HEK293 (cell line): ENCODE measurements around the gene DENND2A.

ENCODE experiments used
- CTCF ChIA-PET: fragments of 350-600 bp; formaldehyde crosslinking; extraction: SDS; loops from one replicate; lab custom pipeline; 2021; ENCODE audit warnings: antibody characterized with exemption; lab: Yijun Ruan, JAX
- POLR2A ChIA-PET: fragments of 300-600 bp; formaldehyde crosslinking; extraction: SDS; loops from one replicate; lab custom pipeline; 2020; ENCODE audit warnings: antibody characterized with exemption, inconsistent platforms; lab: Yijun Ruan, JAX
- H3K27ac ChIP-seq: fragments of 200-500 bp; sonication (Bioruptor generic); 2 replicates; pipeline ENCODE4 v1.5.1; 2014; ENCODE audit warnings: low read depth, low read length, control low read depth, inconsistent platforms; ENCODE audit errors: extremely low read depth
- H3K36me3 ChIP-seq, 2 experiments: fragments of 200-500 bp in 1 of 2; sonication (Bioruptor generic) in 1 of 2; 1 replicate in 1 of 2; 2 replicates in 1 of 2; pipeline ENCODE4 v1.5.1; 2014 to 2017; ENCODE audit warnings: inconsistent platforms in 2 of 2, low read length in 2 of 2; ENCODE audit not compliant: control insufficient read depth in 2 of 2, insufficient read depth in 1 of 2
- H3K4me1 ChIP-seq: fragments of 200-500 bp; sonication (Bioruptor generic); 2 replicates; pipeline ENCODE4 v1.5.1; 2014; ENCODE audit warnings: mild to moderate bottlenecking, low read length, inconsistent platforms; ENCODE audit not compliant: control insufficient read depth, insufficient read depth
- H3K4me3 ChIP-seq: 2 replicates; pipeline ENCODE4 v1.5.1; 2011; ENCODE audit warnings: low read depth, mild to moderate bottlenecking, control low read depth, low read length, moderate library complexity
- H3K9me3 ChIP-seq: fragments of 200-500 bp; sonication (Bioruptor generic); 2 replicates; pipeline ENCODE4 v1.5.1; 2014; ENCODE audit warnings: low read depth, low read length, inconsistent platforms; ENCODE audit not compliant: control insufficient read depth, insufficient read depth
- BCL11A ChIP-seq: fragments of 450-650 bp; formaldehyde crosslinking; IDR thresholded peaks from 2 replicates; pipeline ENCODE4 v1.5.1; 2016; ENCODE audit warnings: low read depth, missing biosample characterization, missing genetic modification characterization
- EGR2 ChIP-seq: fragments of 450-650 bp; formaldehyde crosslinking; IDR thresholded peaks from 2 replicates; pipeline ENCODE4 v1.5.1; 2016; ENCODE audit warnings: low read depth, missing biosample characterization, missing genetic modification characterization
- GLI2 ChIP-seq: fragments of 450-650 bp; formaldehyde crosslinking; IDR thresholded peaks from 2 replicates; pipeline ENCODE4; 2017; ENCODE audit warnings: missing biosample characterization, missing genetic modification characterization, low read depth, borderline replicate concordance
- SCRT2 ChIP-seq: fragments of 450-650 bp; formaldehyde crosslinking; IDR thresholded peaks from 2 replicates; pipeline ENCODE4 v1.5.1; 2016; ENCODE audit warnings: missing biosample characterization, missing genetic modification characterization
- TRIM28 ChIP-seq: IDR thresholded peaks from 2 replicates; pipeline ENCODE4 v1.6.1; 2011; ENCODE audit warnings: low read length, control low read depth, borderline replicate concordance
- ZNF248 ChIP-seq: fragments of 450-650 bp; formaldehyde crosslinking; IDR thresholded peaks from 2 replicates; pipeline ENCODE4 v1.5.1; 2017; ENCODE audit warnings: missing biosample characterization, missing genetic modification characterization
- ZNF341 ChIP-seq: fragments of 450-650 bp; formaldehyde crosslinking; IDR thresholded peaks from 2 replicates; pipeline ENCODE4; 2016; ENCODE audit warnings: low read depth, missing biosample characterization, missing genetic modification characterization
- ZNF391 ChIP-seq: fragments of 450-650 bp; formaldehyde crosslinking; IDR thresholded peaks from 2 replicates; pipeline ENCODE4 v1.5.1; 2016; ENCODE audit warnings: low read depth, missing biosample characterization, missing genetic modification characterization, borderline replicate concordance
- ZNF433 ChIP-seq: fragments of 450-650 bp; formaldehyde crosslinking; IDR thresholded peaks from 2 replicates; pipeline ENCODE4 v1.5.1; 2016; ENCODE audit warnings: missing biosample characterization, missing genetic modification characterization, low read depth
- ZNF473 ChIP-seq: fragments of 450-650 bp; formaldehyde crosslinking; IDR thresholded peaks from 2 replicates; pipeline ENCODE4 v1.5.1; 2017; ENCODE audit warnings: missing biosample characterization, missing genetic modification characterization
- ZNF548 ChIP-seq: fragments of 450-650 bp; formaldehyde crosslinking; IDR thresholded peaks from 2 replicates; pipeline ENCODE4 v1.5.1; 2016; ENCODE audit warnings: missing biosample characterization, missing genetic modification characterization
- ZNF596 ChIP-seq: fragments of 450-650 bp; IDR thresholded peaks from 2 replicates; pipeline ENCODE4 v1.5.0; 2018; ENCODE audit warnings: missing biosample characterization, mild to moderate bottlenecking, missing genetic modification characterization, moderate library complexity
- ZNF629 ChIP-seq: fragments of 450-650 bp; formaldehyde crosslinking; IDR thresholded peaks from 2 replicates; pipeline ENCODE4 v1.5.1; 2017; ENCODE audit warnings: missing biosample characterization, missing genetic modification characterization
- ZNF701 ChIP-seq: fragments of 450-650 bp; formaldehyde crosslinking; IDR thresholded peaks from 2 replicates; pipeline ENCODE4 v1.5.1; 2016; ENCODE audit warnings: missing biosample characterization, missing genetic modification characterization
- ZNF707 ChIP-seq: fragments of 450-650 bp; formaldehyde crosslinking; IDR thresholded peaks from 2 replicates; pipeline ENCODE4 v1.5.1; 2016; ENCODE audit warnings: missing biosample characterization, missing genetic modification characterization
- ZSCAN23 ChIP-seq: fragments of 450-650 bp; formaldehyde crosslinking; IDR thresholded peaks from 2 replicates; pipeline ENCODE4 v1.5.1; 2016; ENCODE audit warnings: missing biosample characterization, missing genetic modification characterization
- ZXDB ChIP-seq: fragments of 450-650 bp; formaldehyde crosslinking; IDR thresholded peaks from 2 replicates; pipeline ENCODE4 v1.5.1; 2016; ENCODE audit warnings: missing biosample characterization, missing genetic modification characterization
- TF ChIP-seq, protein P1 (sequence below): fragments of 450-650 bp; formaldehyde crosslinking; IDR thresholded peaks from 2 replicates; pipeline ENCODE4 v1.5.1; 2016; ENCODE audit warnings: missing biosample characterization, missing genetic modification characterization
- TF ChIP-seq, protein P2 (sequence below): fragments of 450-650 bp; formaldehyde crosslinking; IDR thresholded peaks from 2 replicates; pipeline ENCODE4 v1.5.1; 2016; ENCODE audit warnings: missing biosample characterization, missing genetic modification characterization, low read depth

DENND2A gene

DNA sequence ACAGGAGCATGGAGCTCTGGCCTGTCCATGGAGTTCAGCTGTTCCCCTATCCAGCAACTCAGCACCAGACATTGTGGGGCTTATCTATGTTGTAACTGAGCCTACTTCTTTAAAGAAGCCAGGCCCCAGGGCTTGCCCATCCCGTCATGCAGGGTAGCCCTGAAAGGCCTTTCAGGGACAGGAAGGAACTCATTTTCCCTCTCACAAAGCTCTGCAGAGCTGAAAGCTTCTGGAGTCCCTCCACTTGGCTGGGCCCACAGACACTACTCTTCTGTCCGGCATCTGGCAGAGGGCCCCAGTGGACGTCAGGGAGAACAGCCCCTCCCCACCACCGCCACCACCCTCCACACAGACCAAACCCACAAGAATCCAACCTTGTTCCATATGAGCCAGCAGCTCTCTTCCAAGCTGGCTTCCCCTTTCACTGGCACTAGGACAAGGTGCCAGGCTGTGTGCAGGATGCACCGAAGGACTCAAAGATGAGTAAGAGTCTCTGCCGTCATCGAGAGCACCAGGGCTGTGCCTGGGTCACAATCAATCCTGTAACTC, 33.1 kb downstream of the DENND2A start (continued):
- TF ChIP-seq GLI2 (tag by site-specific recombination) (no peak), ZNF629 (tag by site-specific recombination) (no peak)

DNA sequence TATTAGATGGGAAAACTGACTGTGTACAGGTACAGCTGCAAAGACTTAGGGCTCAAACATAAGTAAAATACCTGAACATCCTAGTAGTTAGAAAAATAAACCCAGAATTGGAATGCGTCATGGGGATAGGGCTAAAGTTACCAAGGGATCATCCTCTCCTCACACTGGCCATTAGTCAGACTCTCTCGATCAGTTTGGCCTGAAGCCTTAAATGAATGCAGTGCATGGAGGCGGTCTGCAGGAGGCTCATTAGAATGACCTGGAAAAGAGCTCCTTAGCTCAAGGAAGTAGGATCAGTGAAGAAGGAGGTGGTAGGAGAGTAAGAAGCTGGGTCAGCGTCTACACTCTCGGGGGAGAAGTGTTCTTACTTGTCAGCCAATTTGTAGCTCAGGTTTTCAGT, 35.3 kb downstream of the DENND2A start:
- no peaks in the 10 kb centered on the region for H3K4me1 ChIP-seq
- H3K9me3 ChIP-seq, result no peaks in the 10 kb centered on the region
- no peak overlapping the region for H3K4me3 ChIP-seq
- ChIA-PET CTCF (interaction anchor here (0.6 kb wide), 1 partner anchor 301 kb away, joined by 3 read pairs; no protein-coding TSS in a partner anchor), POLR2A (no interaction called here)
- no peak for TF ChIP-seq ZNF473 (tag by site-specific recombination)
- TF ChIP-seq ZNF596 (tag by site-specific recombination), result no peak
- no peak for TF ChIP-seq ZNF548 (tag by site-specific recombination)
- TF ChIP-seq, protein P1, sequence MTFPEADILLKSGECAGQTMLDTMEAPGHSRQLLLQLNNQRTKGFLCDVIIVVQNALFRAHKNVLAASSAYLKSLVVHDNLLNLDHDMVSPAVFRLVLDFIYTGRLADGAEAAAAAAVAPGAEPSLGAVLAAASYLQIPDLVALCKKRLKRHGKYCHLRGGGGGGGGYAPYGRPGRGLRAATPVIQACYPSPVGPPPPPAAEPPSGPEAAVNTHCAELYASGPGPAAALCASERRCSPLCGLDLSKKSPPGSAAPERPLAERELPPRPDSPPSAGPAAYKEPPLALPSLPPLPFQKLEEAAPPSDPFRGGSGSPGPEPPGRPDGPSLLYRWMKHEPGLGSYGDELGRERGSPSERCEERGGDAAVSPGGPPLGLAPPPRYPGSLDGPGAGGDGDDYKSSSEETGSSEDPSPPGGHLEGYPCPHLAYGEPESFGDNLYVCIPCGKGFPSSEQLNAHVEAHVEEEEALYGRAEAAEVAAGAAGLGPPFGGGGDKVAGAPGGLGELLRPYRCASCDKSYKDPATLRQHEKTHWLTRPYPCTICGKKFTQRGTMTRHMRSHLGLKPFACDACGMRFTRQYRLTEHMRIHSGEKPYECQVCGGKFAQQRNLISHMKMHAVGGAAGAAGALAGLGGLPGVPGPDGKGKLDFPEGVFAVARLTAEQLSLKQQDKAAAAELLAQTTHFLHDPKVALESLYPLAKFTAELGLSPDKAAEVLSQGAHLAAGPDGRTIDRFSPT (tag by site-specific recombination), result no peak
- TF ChIP-seq TRIM28, result no peak
- no peak for TF ChIP-seq ZXDB (tag by site-specific recombination)
- TF ChIP-seq, all 188 proteins: peak for 0
- Histone ChIP-seq H3K36me3 (peaks cover 0 to 6% of the 10 kb centered on the region in 2 experiments; a peak in 1 of 3 replicates), H3K27ac (no peak overlapping the region)

DNA sequence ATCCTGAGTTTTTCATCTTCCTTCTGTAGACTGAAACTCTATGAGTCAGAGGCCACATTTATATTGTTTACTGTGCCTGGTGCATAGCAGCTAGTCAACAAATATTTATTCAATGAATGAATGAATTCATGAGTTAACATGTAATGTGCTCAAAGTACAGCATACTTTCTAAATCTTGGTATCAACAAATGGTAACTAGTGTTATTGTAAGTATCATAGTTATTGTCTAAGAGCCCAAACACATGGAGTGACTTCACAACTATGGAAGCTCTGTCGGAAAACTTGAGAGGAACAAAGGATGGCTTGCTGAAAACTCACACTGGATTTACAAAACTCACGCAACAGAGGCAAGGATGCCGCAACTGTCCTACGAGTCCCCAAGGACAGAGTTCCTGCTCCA, 35.9 kb downstream of the DENND2A start:
- Histone ChIP-seq H3K4me1 (no peaks in the 10 kb centered on the region), H3K9me3 (no peaks in the 10 kb centered on the region), H3K27ac (no peak overlapping the region), H3K4me3 (no peak overlapping the region), H3K36me3 (peaks cover 0 to 6% of the 10 kb centered on the region in 2 experiments; a peak in 1 of 3 replicates)
- ChIA-PET POLR2A (no interaction called here), CTCF (no interaction called here)
- TF ChIP-seq ZNF248 (tag by site-specific recombination) (no peak), ZNF473 (tag by site-specific recombination) (no peak)

DNA sequence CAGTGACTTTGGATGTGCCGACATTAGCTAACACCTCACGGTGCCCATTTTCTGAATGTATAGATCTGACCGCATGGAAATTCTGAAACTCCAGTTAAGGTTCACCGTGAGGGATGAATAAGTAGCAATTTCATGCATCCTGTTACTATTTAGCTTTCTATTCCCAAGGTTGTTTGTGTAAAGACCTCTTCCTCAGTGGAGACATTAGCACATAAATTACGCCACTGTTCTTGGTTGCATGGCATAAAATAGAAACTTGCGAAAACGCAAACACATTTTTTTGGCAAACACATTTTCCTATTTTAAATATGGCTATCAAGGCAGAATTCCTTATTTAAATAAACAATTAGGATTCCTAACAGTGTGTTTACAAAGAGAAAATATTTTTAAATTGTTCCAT, 36.5 kb downstream of the DENND2A start:
- CTCF ChIA-PET, result no interaction called here
- POLR2A ChIA-PET, result no interaction called here
- Histone ChIP-seq H3K36me3 (peaks cover 0 to 6% of the 10 kb centered on the region in 2 experiments; a peak in 1 of 3 replicates), H3K27ac (no peak overlapping the region), H3K4me1 (no peaks in the 10 kb centered on the region), H3K9me3 (no peaks in the 10 kb centered on the region), H3K4me3 (no peak overlapping the region)
- no peak for TF ChIP-seq BCL11A (tag by site-specific recombination)

DNA sequence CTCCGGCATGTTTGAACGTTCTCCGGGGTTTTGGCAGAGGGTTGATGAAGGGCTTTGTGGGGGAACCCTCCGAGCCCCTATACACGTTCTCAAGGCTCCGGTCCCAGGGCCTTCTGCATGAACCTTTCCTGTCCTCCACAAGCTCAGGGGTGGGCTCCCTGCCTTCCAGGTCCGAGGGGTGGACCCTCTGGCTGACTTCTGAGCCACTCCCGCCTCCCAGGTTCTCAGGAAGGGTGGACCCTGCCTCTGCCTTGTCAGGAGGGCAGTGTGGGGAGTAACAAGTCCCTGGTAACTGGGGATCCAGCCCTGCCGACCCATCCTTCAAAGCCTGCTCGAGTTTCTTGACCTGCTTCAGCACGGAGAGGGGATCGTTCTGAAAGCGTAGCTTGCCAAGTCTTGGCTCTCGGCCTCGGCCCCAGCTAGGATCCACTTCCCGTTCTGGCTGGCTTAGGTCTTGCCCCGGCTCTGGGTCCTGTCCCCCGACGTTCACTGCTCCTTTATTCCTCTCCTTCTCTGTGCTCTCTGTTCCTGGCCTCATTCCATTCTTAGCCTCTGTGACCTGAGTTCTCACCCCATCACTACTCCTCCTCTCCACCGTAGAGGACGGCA, 38.9 kb downstream of the DENND2A start:
- peaks cover 0 to 6% of the 10 kb centered on the region in 2 experiments; a peak in 1 of 3 replicates for H3K36me3 ChIP-seq
- TF ChIP-seq ZNF391 (tag by site-specific recombination) (no peak), ZNF707 (no peak), ZNF433 (tag by site-specific recombination) (no peak), ZNF701 (tag by site-specific recombination) (no peak), SCRT2 (tag by site-specific recombination) (no peak), ZSCAN23 (tag by site-specific recombination) (no peak), EGR2 (tag by site-specific recombination) (no peak), TRIM28 (no peak), ZNF341 (tag by site-specific recombination) (no peak)
- TF ChIP-seq, protein P2, sequence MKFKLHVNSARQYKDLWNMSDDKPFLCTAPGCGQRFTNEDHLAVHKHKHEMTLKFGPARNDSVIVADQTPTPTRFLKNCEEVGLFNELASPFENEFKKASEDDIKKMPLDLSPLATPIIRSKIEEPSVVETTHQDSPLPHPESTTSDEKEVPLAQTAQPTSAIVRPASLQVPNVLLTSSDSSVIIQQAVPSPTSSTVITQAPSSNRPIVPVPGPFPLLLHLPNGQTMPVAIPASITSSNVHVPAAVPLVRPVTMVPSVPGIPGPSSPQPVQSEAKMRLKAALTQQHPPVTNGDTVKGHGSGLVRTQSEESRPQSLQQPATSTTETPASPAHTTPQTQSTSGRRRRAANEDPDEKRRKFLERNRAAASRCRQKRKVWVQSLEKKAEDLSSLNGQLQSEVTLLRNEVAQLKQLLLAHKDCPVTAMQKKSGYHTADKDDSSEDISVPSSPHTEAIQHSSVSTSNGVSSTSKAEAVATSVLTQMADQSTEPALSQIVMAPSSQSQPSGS, result no peak
- TF ChIP-seq, all 188 proteins: peak for 0
- H3K4me3 ChIP-seq, result no peak overlapping the region
- ChIA-PET POLR2A (no interaction called here), CTCF (no interaction called here)
- peaks cover 9% of the 10 kb centered on the region for H3K4me1 ChIP-seq
- no peaks in the 10 kb centered on the region for H3K9me3 ChIP-seq
- no peak overlapping the region for H3K27ac ChIP-seq
